ENCODE data around the gene NTNG1.

DNA sequence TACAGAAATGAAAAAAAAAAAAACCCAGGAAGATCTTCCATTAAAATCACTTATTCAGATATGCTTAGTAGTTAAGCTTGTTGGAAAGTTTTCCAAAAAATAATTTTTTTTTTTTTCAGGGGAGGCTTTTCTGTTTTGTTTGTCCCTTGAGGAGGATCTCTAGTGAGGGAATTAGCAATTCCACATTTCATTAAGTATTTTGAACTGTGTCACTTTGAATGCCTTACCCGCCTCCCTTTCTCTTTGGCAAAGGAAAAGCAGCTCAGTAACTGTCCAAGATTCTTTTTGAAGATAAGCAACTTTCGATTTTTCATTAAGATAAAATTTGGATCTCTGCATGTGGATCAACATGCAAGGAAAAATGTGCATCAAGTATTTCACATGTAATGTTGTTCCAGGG is 1.8 kb downstream of the NTNG1 start:
- TF ChIP-seq TAF1 (IDR thresholded peaks at IDR 0.05; ENCODE audit: borderline replicate concordance, low read depth, low read length) (no peak), POLR2AphosphoS5 (IDR thresholded peaks at IDR 0.05; ENCODE audit: low read depth, low read length) (no peak), POLR2A (IDR thresholded peaks at IDR 0.05; ENCODE audit: low read depth, low read length) (no peak)
